Choroid plexus epithelial cell (primary cell): ENCODE data around the gene KLHL21.
"Not testable (repeated sequence)": the region's sequence is repeated elsewhere in the genome, so short reads cannot be mapped to it uniquely, and the experiment has no call there.

ENCODE experiments used
- DNase-seq: peaks from one replicate; pipeline ENCODE4 v3.0.0-alpha.2; 2010; ENCODE audit warnings: low read depth
- H3K4me3 ChIP-seq: 2 replicates; pipeline ENCODE4 v1.5.1; 2011; ENCODE audit warnings: low read depth, mild to moderate bottlenecking, control low read depth, low read length, moderate library complexity
- TF ChIP-seq, protein P1 (sequence below): conservative IDR thresholded peaks from 2 replicates; pipeline ENCODE4 v1.5.1; 2011; ENCODE audit warnings: low read depth, mild to moderate bottlenecking, control low read depth, inconsistent platforms, low read length, moderate library complexity

The KLHL21 gene

DNA sequence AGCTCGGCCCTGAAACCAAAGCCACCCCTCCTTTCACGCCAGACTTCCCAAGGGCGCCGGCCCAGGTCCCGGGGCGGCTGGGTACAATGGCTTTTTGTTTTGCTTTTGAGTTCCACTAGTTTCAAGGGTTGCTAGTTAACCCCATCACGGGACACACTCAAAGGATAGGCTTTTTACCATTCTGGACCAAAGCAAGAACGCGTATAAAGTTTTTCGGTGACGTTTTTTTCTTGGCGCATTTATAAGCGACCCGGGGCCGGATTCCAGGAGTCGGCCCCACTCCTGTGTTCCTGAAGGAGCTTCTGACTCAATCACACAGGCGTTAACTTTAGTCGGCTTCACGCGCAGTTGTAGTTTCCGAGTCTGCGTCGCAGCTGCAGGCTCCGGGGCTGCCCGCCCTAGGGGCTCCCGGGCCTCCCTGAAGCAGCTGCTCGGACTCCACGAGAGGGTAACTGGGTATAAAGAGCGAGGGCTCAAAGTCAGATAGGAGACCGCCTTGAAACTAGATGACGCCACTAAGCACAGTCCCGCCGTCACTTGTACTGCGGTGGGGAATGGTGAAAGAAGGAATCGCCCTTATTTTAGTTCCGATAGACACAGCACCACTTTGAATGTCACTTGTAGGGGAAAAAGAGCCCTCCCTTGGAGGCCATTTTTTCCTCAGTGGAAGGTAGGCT lies 707 bp upstream of the KLHL21 start:
- H3K4me3 ChIP-seq, result peak overlapping the region; percentile 97
- TF ChIP-seq, protein P1, sequence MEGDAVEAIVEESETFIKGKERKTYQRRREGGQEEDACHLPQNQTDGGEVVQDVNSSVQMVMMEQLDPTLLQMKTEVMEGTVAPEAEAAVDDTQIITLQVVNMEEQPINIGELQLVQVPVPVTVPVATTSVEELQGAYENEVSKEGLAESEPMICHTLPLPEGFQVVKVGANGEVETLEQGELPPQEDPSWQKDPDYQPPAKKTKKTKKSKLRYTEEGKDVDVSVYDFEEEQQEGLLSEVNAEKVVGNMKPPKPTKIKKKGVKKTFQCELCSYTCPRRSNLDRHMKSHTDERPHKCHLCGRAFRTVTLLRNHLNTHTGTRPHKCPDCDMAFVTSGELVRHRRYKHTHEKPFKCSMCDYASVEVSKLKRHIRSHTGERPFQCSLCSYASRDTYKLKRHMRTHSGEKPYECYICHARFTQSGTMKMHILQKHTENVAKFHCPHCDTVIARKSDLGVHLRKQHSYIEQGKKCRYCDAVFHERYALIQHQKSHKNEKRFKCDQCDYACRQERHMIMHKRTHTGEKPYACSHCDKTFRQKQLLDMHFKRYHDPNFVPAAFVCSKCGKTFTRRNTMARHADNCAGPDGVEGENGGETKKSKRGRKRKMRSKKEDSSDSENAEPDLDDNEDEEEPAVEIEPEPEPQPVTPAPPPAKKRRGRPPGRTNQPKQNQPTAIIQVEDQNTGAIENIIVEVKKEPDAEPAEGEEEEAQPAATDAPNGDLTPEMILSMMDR, result no peak

DNA sequence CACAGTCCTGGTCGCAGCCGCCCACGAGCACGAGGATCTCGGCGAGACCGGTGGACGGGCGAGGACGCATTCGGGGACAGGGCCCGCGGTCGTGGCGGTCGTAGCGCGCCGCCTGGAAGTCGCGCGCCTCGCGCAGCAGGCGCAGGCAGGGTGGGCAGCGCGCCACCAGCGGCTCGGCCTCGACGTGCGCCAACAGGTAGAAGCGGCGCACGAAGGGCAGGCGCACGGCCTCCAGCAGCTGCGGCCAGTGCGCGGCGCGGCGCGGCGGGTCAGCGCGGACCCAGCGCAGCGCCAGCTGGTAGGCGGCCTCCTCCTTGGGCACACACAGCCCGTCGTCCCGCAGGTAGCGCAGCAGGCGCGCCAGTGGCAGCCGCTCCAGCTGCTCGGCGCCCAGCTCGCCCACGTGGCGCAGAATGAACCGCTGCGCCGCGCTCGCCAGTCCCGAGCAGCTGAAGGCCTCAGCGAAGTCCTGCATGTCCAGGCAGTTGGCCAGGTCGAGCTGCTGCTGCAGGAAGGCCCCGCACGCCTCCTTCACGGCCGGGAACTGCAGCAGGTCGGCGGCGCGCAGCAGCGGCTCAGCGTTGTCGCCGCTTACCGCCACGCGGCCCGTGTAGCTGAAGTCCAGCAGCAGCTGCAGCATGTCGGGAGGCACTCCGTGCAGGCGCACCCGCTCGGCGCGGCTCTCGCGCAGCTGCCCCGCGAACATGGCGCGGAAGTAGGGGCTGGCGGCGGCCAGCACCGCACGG lies 573 bp downstream of the KLHL21 start:
- H3K4me3 ChIP-seq, result peak overlapping the region; percentile 97
- peak; percentile 68 for DNase-seq
- TF ChIP-seq, protein P1, result no peak

More for the DNA sequence above, 707 bp upstream of the KLHL21 start:
- peak; percentile 87 for DNase-seq

DNA sequence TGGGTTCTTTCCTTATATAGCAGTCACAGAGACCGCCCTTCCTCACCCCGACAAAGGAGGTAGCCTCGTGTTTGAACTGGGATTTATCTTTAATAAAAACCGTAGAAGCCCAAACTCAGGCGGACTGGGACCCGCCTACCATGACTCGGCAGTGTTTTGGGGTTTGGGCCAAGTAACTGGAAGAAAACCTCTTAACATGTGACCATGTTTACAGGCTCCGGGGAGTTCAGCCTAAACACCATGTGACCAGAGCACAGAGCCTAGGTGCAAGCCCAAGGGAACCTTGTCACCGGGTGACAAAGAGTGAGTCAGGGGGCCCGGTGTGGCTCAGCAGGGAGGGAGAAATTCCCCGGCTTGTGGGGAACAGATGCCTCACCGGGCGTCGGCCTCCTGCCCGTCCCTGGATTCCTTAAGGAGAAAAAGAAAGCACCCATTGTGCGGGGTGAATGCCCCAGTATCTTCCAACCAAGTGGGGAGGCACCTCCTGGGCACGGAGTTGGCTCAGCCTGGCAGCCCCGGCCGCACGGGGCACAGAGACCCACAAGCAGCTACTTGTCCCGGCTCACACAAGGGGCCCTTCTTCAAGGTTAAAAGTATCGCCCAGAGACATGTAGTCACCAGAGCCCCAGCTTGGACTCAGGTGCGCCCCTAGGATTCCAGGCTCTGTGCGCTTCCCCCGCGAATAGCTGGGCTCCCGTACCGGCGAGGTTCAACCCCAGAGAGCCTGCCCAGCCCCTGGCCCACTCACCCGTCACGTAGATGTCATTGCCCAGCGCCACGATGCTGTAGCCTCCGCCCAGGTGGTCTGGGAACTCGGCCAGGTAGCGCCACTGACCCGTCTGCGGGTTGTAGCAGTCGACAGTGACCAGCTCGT lies 1.4 kb downstream of the KLHL21 start:
- TF ChIP-seq, protein P1, result peak; percentile 20
- peak; percentile 95 for DNase-seq
- peak overlapping the region; percentile 97 for H3K4me3 ChIP-seq

DNA sequence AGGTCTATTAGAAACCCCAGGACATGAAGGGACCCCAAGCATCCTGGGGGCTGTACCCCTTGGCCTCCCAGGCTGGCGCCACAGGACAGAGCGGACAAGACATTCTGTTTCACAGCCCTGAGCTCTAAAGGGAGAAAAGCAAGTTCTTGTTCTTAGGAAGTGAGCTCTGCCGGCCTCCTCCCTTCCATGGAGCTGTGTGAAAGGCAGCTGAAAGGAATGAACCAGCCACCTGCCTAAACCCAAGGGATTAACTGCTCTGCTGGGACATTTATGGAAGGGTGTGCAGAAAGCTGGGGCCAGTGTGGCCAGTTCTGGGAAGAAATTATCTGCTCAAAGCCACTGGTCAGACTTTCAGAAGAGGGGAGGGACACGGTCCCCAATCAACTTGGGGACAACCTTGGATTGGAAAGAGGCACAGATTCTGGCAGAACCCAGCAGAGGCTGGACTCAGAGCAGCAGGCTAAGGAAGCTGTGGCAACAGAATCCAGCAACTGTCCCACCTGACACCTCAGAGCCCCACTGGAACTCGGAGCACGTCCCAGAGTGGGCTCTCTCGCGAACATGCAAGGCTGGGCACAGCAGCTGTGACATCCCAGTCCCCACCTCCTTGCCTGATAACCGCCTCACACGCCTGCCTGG lies 2.1 kb downstream of the KLHL21 start:
- peak; percentile 43 for DNase-seq
- TF ChIP-seq, protein P1, result no peak
- peak overlapping the region; percentile 97 for H3K4me3 ChIP-seq

DNA sequence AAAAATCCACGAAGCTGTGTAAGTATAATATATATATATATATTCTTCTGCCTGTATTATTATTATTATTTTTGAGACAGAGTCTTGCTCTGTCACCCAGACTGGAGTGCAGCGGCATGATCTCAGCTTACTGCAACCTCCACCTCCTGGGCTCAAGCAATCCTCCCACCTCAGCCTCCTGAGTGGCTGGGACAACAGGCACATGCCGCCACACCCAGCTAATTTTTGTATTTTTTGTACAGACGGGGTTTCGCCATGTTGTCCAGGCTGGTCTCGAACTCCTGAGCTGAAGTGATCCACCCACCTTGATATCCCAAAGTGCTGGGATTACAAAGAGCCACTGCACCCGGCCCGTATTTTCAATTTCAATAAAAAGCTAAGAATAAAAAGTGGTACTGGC lies 2.7 kb downstream of the KLHL21 start:
- not testable (repeated sequence) for DNase-seq
- peak overlapping the region; percentile 97 for H3K4me3 ChIP-seq

DNA sequence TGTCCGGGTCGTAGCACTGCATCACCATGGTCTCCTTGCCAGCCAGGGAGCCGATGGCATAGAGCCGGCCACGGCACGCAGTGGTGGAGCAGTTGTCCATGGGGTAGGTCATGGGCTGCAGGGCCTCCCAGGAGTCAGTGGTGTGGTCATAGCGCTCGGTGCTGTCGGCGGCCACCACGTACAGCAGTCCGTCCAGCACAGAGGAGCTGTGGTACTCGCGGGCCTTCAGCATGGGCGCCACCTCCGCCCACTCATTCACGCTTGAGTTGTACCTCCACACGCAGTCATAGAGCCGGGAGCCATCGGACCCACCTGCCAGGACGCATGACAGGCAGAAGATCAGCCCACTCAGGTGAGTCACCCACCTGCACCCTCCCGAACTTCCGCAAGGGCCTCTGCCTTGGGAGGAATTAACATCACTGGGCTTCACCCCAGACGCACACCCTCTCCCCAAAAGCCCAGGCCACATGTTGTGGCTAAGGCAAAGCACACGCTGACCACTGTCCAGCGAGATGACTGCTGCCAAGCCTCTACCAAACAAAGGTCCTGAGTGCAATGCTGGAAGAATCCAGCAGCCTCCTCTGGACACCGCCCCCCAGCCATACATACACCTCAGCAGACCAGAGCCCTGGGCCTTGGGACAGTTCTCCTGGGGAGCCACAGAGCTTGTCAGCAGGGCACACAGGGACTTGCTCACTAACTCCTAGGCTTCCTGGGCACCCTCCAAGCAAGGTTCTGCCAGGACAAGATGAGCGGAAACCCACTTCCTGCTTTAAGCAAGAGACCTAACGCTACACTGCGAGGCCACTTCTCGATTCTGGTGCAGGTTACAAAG lies 3.3 kb downstream of the KLHL21 start:
- H3K4me3 ChIP-seq, result peak overlapping the region; percentile 46
- TF ChIP-seq, protein P1, result no peak
- peak; percentile 30 for DNase-seq
